HPDE6-E6E7 (cell line): ENCODE results near the gene GADD45GIP1.
"Not testable (repeated sequence)": the region's sequence is repeated elsewhere in the genome, so short reads cannot be mapped to it uniquely, and the experiment has no call there.

ENCODE experiments used
- DNase-seq: peaks from one replicate; pipeline ENCODE4 v3.0.0; 2011; ENCODE audit warnings: missing footprints; ENCODE audit errors: extremely low spot score

The GADD45GIP1 gene

DNA sequence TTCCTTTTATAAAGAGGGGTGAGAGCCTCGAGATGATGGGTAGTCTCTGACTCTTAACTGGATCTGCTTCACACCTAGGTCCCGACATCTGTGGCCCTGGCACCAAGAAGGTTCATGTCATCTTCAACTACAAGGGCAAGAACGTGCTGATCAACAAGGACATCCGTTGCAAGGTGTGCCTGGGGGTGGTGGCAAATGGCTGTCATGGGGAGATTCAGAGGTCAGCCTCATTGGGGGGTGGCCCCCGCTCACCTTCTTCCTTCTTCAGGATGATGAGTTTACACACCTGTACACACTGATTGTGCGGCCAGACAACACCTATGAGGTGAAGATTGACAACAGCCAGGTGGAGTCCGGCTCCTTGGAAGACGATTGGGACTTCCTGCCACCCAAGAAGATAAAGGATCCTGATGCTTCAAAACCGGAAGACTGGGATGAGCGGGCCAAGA is 17.0 kb downstream of the GADD45GIP1 start:
- no peak for DNase-seq

DNA sequence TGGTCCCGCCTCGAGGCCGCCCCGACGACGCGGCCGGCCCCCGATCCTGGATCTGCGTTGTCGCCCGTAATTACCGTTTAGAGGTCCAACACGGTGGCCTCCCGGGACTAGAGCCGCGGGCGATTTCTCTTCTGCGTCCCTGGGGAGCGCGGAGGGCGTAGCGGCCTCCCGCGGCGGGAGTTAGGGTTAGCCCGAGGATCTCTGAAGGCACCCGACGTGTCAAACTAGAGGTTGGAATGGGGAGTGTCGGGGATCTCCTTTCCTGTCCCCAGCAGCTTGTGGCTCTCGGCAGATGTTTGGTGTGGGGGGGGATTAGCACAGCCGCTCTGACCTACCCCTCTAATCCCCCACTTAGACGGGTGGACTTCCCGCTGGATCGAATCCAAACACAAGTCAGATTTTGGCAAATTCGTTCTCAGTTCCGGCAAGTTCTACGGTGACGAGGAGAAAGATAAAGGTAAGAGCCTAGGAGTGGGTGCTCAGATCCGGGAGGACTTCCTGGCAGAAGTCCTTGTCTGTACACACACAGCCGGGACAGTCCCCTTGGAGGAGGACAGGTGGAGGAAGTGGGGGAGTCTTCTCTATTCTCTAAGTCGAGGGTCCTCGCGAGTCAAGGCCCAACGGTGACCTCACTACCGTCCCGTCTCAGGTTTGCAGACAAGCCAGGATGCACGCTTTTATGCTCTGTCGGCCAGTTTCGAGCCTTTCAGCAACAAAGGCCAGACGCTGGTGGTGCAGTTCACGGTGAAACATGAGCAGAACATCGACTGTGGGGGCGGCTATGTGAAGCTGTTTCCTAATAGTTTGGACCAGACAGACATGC is 18.0 kb downstream of the GADD45GIP1 start:
- no peak for DNase-seq

DNA sequence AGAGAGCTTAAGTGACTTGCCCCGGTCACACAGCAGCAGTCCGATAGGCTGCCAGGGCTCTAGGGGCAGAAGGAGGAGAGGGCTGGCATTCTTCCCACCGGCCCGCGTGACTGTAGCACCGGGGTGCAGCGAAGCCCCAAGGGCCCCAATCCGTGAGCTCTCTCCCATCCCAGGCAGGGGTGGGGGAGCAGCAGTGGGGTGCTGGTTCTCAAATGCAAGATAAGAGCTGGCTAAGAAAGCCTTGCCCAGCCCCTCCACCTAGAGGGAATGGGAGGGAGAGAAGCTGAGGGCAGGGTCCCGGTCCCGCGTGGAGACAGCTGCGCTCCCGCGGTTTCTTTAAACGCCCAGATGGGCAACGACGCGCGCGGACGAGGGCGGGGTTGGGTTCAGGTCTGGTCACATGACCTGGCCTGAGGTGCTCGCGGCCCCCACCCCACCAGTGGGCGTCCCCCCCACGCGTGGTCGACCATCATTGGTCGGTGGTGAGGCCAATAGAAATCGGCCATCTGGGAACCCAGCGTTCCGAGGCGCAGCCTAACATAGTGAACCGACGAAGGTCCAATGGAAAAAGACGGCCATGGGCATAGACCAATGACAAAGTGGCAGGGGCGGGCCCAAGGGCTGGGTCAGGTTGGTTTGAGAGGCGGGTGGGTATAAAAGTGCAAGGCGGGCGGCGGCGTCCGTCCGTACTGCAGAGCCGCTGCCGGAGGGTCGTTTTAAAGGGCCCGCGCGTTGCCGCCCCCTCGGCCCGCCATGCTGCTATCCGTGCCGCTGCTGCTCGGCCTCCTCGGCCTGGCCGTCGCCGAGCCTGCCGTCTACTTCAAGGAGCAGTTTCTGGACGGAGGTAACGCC is 18.9 kb downstream of the GADD45GIP1 start, which contains the start of gene CALR:
CALR (plus strand) TSS at position 683 of the 852 bp plus-strand sequence; CDS start at position 754, 71 bp downstream.
- peak; percentile 96 for DNase-seq

DNA sequence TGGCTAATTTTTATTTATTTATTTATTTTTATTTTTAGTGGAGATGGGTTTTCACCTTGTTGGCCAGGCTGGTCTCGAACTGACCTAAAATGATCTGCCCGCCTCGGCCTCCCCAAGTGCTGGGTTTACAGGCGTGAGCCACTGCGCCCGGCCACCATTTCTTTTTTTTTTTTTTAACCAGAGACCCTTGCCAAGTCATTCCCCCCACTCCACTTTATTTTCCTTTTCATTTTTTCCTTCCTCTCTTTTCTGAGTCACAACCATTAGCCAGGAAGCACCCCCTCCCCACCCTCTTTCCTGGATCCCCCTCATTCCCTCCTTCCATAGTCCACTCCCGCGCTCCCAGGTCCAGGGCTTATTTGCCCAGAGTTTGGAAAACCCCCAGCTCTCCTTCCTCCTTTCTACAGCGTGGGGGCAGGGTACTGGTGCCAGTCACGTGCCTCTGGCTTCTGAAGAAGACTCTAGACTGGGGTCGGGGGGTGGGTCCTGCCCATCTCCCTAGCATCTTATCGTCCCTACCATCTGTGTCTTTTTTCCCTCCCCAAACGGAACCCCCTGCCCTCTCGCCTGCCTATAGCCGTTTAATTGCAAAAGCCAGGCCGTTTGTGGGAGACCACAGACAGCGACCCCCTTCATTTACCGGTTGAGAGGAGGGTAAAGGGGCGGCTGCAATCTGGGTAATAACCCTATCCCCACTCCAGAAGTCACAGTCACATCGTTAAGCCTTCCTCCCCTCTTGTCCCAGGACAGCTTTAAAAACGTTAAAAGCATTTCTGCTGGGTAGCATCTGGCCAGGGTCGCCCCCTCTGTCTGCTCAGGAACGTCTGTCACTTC is 19.7 kb downstream of the GADD45GIP1 start:
- DNase-seq, result no peak

DNA sequence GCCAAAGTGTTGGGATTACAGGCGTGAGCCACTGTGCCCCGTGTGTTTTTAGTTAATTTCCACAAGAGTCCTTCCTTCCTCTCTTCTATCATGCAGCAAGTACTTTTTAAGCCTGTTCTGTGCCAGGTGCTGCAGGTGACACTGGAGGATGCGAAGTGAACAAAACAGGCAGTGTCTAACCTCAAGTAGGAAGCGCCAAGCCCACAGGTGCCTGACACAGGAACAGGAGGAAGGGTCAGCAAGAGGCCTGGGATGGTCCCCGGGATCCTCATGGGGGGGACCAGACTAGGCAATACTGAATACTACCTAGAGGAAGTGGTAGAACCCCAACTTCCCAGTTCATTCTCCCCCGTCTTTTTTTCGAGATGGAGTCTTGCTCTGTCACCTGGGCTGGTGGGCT is 20.4 kb downstream of the GADD45GIP1 start:
- no peak for DNase-seq

DNA sequence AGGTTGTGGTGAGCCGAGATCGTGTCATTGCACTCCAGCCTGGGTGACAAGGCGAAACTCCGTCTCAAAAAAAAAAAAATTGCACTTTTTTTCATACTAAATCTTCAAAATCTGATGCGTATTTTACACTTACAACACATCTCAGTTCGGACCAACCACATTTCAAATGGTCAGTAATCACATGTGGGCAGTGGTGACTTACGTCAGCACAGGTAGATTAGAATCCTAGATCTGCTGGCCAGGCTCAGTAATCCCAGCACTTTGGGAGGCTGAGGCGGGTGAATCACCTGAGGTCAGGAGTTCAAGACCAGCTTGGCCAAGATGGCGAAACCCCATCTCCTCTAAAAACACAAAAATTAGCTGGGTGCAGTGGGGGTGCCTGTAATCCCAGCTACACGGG is 22.0 kb downstream of the GADD45GIP1 start:
- DNase-seq, result no peak

DNA sequence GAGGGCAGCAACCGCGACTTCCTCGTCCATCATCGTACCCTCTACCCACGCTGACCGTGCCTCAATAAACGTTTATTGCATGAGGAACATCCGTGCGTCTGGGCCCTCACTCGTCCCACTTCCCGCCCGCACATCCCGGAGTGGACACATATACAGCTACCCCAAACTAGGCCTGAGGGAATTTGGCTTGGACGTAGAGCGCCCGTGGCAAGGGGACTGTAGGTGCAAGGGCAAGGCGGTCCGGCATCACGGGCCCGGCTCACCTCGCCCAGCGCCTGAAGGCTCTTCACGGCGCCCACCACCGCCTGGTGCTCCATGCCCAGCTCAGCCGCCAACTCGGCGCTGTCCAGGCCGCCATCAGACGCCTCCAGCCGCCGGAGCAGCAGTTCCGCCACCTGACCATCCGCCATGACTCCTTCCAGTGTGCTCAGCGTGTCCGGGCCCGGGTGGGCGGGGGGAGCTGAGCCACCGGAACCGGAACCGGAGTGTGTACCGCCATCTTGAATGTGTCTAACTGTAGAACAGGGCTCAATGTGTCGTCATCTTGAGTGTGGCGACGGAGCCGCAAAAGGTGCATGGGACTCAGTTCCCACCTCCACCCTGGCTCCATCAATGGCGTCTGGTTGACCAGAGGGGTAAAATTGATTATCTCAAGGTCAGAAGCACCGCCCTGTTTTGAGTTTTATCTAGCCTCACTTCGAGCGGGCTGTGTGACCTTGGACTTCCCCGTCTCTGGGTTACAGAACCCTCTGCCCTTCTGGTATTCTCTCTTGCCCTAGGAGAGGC is 23.5 kb downstream of the GADD45GIP1 start, which contains the start of gene FARSA:
FARSA (minus strand) TSS at position 425 of the 786 bp plus-strand sequence; CDS start at position 410, 15 bp downstream.
- DNase-seq, result peak; percentile 90

DNA sequence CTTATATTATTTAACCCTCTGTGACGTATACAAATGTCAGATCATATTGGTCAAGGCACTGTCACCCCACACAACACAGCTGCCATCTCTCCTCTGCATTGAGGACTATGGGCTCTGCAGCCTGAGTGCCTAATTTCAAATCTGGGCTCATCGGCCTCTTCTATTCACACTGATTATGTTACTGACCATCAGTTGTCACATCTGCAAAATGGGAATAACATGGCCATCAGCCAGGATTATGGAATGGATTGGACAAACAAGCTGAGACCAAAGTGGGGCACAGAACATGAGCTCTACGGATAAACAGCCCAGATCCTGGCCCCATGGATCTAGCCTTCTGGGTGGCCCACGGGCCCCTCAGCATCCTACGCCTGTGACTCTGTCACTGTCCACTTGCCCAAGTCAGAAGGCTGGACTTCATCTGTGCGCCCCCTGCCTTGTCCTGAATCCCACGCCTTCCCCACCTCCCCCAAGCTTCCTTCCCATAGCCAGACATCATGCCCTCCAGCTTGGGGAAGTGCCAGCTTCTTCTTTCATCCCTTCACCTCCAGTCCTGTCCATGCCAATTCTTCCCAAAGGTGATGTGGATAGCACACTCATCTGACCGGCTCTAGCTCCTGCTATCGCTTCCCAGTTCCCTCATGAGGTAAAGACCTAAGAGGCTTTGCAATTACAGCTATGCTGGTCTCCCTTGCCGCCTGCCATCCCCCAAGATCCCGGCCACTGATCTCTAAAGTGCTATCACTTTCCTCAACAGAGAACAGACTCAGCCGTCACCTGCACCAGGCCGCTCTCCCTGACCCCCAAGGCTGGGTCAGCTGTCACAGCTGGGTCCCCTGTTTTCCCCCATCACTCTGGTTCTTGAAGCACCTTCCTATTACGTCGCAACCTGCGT is 24.4 kb downstream of the GADD45GIP1 start:
- DNase-seq, result no peak

DNA sequence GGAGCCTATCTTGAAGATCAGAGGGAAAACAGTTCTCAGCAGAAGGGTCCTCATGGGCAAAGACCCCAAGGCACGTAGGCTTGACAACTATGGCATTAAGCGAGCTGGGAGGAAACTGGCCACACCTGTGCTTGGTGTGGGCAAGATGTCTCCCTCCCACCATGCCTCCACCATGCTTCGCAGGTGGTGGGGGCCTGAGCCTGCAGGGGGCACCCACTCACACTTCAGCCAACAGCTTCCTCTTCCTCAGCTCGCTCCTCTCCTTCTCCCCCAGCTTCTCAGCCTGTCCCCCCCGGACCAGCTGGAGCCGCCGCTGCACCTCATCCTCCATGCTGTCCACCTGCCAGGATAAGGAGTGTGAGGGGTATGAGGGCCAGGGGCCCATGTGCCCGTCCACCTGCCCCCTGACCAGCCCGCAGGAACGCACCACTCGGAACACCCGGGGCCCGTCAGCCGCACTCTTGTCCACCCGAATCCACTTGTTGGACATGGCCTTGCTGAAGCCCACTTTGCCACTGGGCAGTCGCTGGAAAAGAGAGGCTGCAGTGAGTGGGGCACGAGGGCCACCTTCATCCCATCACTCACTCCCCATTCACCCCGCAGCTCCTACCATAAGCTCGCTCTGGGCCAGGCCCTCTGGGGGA is 26.9 kb downstream of the GADD45GIP1 start:
- no peak for DNase-seq

DNA sequence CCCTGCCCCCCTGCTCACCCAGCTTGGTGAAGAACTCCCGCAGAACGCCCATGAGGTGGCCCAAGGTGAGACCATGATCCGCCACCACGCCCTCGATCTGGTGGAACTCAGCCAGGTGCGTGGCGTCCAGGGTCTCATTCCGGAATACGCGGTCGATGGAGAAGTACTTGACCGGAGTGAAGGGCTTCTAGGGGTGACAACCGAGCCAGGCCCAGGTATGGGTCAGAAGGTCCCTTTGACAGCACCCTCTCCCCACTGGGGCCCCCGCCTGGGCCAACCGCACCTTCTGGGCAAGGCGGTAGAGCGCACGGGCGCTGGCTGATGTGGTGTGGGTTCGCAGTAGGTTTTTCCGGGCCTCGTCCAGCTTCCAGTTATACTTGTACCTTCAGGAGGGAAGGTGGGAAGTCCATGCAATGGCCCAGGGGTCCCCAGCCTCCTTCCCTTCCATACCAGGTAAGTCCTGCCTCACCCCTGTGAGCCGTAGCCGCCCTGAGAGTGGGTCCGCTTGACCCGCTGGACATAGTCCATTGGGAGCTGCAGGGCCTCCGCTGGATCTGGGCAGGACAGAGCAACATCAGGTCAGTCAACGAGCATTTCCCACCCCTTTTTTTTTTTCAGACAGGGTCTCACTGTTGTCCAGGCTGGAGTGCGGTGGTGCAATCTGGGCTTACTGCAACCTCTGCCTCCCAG is 32.3 kb downstream of the GADD45GIP1 start:
- DNase-seq, result no peak

DNA sequence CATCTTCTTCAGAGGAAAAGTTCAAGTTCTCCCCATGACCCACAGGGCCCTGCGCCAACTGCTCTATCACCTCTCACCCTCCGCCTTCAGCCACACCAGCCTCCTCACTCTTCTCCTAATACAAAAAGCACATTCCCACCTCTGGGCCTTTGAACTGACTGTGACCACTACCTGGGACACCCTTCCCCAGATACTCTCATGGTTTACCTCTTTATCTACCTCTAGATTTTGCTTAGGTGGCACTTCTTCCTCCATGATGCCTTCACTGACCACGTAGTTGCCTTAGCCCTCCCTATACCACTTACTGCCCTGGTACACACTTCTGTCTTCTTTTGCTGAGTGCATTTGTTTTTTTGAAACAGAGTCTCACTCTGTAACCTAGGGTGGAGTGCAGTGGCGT is 34.1 kb downstream of the GADD45GIP1 start:
- DNase-seq, result no peak

DNA sequence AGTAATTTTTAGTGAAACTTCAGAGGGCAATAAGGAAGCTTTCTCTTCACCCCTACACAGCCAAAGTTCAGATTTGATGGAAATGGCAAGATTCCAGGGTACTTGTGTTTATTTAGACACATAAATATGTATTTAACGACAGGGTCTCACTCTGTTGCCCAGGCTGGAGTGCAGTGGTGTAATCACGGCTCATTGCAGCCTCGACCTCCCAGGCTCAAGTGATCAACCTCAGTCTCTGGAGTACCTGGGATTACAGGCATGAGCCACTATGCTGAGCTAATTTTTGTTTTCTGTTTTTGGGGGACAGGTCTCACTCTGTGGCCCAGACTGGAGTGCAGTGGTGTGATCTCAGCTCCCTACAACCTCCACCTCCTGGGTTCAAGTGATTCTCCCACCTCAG is 36.0 kb downstream of the GADD45GIP1 start:
- no peak for DNase-seq

DNA sequence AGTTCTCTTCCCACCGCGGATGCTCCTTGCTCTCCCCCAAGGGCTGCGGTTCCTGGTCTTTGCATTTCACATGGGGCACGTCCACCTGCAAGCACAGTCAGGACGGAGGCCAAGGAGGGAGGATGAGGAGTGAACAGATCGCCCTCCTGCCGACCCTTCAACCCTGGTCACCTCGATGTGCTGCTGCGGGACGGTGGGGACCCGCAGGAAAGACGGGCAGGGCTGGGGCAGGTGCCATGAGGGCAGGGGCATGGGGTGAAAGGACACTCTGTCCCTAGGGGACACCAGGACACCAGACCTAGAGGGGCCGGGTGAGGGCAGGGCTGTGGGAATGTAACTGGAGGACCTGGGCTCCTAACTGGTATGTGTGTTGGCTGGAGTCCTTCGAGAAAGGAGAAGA is 38.8 kb downstream of the GADD45GIP1 start:
- DNase-seq, result no peak

DNA sequence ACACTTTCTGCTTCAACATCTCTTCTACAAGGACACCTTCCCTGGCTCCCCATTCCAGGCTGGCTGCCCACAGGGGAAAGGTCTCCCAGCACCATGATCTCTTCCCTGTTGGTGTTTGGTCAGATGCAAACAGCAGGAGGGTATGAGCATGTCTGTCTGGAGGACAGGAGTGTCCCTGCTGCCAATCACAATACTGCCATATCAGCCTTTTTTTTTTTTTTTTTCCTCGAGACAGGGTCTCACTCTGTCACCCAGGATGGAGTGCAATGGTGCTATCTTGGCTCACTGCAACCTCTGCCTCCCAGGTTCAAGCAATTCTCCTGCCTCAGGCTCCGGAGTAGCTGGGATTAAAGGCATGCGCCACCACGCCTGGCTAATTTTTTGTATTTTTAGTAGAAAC is 41.2 kb downstream of the GADD45GIP1 start:
- not testable (repeated sequence) for DNase-seq

DNA sequence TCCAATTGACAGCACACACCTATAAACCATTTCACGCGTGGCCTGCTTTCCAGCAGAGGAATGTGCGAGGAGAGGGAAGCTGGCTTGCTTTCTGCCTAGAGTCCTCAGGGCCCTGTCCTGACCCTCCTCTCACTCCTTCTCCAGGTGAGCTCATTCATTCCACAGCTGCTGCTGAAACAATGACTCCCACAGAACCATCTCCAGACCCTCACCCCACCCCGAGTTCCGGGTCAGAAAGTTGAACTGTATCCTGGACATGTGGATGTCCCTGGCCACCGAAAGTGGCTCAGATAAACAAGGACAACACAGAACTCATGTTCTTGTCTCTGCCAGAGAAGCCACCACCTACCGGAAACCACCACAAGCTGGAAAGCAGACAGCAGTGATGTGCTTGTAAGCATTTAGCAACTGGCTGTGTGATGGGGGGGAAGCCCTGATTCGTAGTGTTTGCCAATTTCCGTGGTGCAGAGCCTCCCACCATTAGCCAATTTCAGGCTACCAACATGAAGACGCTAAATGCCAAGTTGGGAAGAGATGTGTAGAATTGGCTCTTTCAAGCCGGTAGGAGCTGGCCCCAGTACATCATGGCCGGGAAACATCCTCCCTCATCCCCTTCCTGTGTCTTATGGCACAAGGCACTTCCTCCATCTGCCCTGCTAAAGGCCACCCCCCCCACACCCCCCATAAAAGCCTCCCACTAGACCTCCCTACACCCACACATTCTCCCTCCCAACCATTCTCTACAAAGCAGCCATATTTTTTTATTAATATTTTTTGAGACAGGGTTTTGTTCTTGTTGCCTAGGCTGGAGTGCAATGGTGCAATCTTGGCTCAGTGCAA is 43.0 kb downstream of the GADD45GIP1 start:
- DNase-seq, result no peak

DNA sequence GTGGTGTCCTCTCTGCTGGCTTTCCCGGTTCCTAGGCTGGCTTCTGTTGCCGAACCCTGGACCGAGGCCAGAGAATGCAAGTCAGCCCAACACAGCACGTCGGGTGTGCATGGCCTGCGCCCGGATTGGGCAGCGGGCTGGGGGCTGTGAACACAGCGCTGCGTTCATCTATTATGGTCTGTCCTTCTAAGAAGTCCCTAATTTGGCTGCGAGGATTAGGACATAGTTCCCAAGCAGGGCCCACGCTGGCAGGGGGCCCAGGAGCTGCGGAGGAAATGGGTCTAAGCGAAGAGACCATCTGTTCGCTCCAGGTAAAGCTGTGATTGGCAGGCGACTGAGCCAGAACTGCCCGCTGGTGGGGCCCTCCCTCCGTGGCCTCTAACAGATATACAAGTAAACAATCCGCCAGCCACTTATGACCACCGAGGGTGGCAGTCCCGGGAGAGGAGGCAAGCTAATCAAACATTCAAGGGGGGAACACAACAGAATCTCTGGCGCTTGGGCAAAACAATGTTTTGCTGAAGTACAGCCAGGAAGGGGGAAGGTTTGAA is 43.9 kb downstream of the GADD45GIP1 start:
- DNase-seq, result no peak

DNA sequence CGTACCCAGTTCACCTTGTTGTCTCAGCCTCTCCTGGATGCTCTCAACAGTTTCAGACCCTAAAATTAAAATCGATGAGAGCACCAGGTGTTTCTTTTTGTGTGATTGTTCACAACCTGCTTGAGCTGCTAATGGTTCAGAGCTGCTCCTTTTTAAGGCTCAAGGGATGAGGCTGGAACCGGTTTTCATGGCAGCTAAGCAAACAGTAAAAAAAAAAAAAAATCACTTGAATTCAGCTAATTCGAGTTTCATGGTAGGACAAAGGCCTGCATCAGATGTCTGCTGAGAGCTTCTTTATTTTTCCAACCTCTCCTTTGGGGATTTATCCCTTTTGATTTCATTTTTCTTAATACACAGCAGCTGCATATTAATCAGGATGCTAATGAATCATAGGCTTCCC is 44.5 kb downstream of the GADD45GIP1 start:
- no peak for DNase-seq
